ENCODE measurements around the gene MAG.

Gene MAG, protein sequence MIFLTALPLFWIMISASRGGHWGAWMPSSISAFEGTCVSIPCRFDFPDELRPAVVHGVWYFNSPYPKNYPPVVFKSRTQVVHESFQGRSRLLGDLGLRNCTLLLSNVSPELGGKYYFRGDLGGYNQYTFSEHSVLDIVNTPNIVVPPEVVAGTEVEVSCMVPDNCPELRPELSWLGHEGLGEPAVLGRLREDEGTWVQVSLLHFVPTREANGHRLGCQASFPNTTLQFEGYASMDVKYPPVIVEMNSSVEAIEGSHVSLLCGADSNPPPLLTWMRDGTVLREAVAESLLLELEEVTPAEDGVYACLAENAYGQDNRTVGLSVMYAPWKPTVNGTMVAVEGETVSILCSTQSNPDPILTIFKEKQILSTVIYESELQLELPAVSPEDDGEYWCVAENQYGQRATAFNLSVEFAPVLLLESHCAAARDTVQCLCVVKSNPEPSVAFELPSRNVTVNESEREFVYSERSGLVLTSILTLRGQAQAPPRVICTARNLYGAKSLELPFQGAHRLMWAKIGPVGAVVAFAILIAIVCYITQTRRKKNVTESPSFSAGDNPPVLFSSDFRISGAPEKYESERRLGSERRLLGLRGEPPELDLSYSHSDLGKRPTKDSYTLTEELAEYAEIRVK

DNA sequence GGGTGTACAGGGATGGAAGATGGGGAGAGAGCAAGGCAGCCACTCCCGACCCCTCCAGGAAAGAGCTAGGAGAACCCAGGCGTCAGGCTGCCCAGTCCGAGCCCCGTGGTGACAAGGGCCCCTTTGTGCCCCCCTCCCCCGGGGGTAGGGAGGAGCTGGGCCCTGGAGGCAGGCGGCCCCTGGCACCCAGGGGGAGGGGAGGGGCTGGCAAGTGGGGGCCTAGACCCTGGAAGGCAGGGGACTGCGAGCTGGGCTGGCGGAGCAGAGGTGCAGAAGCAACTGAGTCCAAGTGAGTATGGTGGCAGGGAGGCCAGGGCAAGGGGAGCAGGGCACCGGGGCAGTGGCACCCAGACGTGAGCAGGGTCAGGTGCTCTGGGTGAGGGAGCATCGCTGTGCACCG lies at the start of gene MAG:
Gene MAG (plus strand): TSS at position 246 of the 400 bp plus-strand sequence. CDS start 3,248 bp downstream, outside the sequence.
- in situ Hi-C loops (cut with HindIII; ENCODE audit: low sequenced_read_pairs): no loop called here
- H3K4me3 ChIP-seq (ENCODE audit: low read depth, low read length): no peak within 1 kb of the TSS
- DNase-seq (ENCODE audit: low read depth, low spot score): no peak
- TF ChIP-seq, protein P1, sequence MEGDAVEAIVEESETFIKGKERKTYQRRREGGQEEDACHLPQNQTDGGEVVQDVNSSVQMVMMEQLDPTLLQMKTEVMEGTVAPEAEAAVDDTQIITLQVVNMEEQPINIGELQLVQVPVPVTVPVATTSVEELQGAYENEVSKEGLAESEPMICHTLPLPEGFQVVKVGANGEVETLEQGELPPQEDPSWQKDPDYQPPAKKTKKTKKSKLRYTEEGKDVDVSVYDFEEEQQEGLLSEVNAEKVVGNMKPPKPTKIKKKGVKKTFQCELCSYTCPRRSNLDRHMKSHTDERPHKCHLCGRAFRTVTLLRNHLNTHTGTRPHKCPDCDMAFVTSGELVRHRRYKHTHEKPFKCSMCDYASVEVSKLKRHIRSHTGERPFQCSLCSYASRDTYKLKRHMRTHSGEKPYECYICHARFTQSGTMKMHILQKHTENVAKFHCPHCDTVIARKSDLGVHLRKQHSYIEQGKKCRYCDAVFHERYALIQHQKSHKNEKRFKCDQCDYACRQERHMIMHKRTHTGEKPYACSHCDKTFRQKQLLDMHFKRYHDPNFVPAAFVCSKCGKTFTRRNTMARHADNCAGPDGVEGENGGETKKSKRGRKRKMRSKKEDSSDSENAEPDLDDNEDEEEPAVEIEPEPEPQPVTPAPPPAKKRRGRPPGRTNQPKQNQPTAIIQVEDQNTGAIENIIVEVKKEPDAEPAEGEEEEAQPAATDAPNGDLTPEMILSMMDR (IDR thresholded peaks at IDR 0.05; ENCODE audit: low read depth, low read length): no peak

DNA sequence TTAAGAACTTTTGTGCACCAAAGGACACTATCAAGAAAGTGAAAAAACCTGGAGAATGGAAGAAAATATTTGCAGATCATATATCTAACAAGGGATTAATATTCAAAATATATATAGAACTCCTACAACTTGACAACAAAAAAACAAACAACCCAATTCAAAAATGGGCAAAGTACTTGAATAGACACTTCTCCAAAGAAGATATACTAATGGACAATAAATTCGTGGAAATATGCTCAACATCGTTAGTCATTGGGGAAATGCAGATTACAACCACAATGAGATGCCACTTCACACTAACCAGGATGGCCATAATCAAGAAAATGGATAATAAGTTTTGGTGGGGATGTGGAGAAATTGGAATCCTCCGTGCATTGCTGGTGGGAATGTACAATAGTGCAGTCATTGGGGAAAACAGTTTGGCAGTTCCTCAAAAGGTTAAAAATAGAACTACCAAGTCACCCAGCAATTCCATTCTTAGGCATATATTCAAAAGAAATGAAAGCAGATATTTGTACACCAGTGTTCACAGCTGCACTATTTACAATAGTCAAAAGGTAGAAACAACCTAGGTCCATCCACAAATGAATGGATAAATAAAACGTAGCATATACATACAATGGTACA lies 45.4 kb upstream of the MAG start:
- TF ChIP-seq, protein P1 (IDR thresholded peaks at IDR 0.05; ENCODE audit: low read depth, low read length): no peak
- DNase-seq (ENCODE audit: low read depth, low spot score): no peak
- in situ Hi-C loops (cut with HindIII; ENCODE audit: low sequenced_read_pairs): no loop called here
- H3K4me3 ChIP-seq (ENCODE audit: low read depth, low read length): no peak overlapping the region

- TF ChIP-seq, protein P1 (IDR thresholded peaks at IDR 0.05; ENCODE audit: low read depth, low read length): peak; percentile 6
- no peak for DNase-seq (ENCODE audit: low read depth, low spot score)
- H3K4me3 ChIP-seq (ENCODE audit: low read depth, low read length): no peak overlapping the region
- in situ Hi-C loops (cut with HindIII; ENCODE audit: low sequenced_read_pairs): no loop called here
These were observed 44.2 kb upstream of the MAG start for GRCh38 chr19:35247526-35248309.

DNA sequence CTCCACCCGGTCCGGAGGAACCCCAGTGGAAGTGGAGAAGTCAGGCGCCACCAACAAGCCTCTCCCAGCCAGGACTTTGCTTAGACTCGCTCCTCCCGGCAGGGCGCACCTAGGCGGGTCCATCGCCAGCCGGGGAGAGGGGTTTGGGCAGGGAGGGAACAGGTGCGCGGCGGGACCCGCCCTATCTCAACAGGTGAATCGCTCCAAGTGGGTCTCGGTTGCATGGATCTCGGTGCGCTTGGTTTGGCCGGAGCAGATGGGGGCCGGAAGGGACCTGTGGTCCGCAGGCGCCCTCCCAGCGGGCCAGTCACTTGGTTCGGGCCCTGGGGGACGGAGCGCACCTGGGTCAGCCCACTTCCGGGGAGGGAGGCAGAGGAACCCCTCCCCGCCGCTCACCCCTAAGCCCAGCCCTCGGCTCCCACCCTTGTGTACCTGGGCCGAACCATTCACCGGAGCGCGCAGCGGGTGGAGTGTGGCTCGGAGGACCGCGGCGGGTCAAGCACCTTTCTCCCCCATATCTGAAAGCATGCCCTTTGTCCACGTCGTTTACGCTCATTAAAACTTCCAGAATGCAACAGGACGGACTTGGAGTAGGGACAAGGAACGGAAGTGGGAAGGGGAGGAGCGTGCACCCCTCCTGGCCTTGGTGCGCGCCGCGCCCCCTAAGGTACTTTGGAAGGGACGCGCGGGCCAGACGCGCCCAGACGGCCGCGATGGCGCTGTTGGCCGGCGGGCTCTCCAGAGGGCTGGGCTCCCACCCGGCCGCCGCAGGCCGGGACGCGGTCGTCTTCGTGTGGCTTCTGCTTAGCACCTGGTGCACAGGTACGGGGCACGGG lies 43.4 kb upstream of the MAG start, which contains the start of gene LSR:
Gene LSR (plus strand): TSS at position 693 of the 836 bp plus-strand sequence. CDS start 21 bp downstream, at position 714.
- DNase-seq (ENCODE audit: low read depth, low spot score): no peak
- in situ Hi-C loops (cut with HindIII; ENCODE audit: low sequenced_read_pairs): no loop called here
- TF ChIP-seq, protein P1 (IDR thresholded peaks at IDR 0.05; ENCODE audit: low read depth, low read length): no peak
- no peak within 1 kb of the TSS for H3K4me3 ChIP-seq (ENCODE audit: low read depth, low read length)

GRCh38 chr19:35249146-35249847 lies 42.7 kb upstream of the MAG start:
- in situ Hi-C loops (cut with HindIII; ENCODE audit: low sequenced_read_pairs): no loop called here
- H3K4me3 ChIP-seq (ENCODE audit: low read depth, low read length): no peak overlapping the region
- TF ChIP-seq, protein P1 (IDR thresholded peaks at IDR 0.05; ENCODE audit: low read depth, low read length): no peak
- DNase-seq (ENCODE audit: low read depth, low spot score): no peak
